SK-N-SH (cell line): Measurements from ENCODE around the gene B3GNT3.

Experiments
- GABPA ChIP-seq: IDR thresholded peaks from 2 replicates; pipeline ENCODE4 v1.4.0; 2012; ENCODE audit warnings: low read depth, mild to moderate bottlenecking
- JUND ChIP-seq: IDR thresholded peaks from 2 replicates; pipeline ENCODE4 v1.4.0; 2012
- MXI1 ChIP-seq: IDR thresholded peaks from 2 replicates; pipeline ENCODE4 v1.6.1; 2012; ENCODE audit warnings: mild to moderate bottlenecking, low read depth, low read length, improper control_type of control experiment
- NFIC ChIP-seq: IDR thresholded peaks from 2 replicates; pipeline ENCODE4 v1.4.0; 2012; ENCODE audit warnings: borderline replicate concordance
- PBX3 ChIP-seq: IDR thresholded peaks from 2 replicates; pipeline ENCODE4; 2012
- POLR2AphosphoS5 ChIP-seq: IDR thresholded peaks from 2 replicates; pipeline ENCODE4 v1.6.1; 2012; ENCODE audit warnings: low read depth, low read length
- SIN3A ChIP-seq: IDR thresholded peaks from 2 replicates; pipeline ENCODE4 v1.6.1; 2012; ENCODE audit warnings: low read depth, mild to moderate bottlenecking, low read length, moderate library complexity, borderline replicate concordance
- TF ChIP-seq, protein P1 (sequence below): IDR thresholded peaks from 2 replicates; pipeline ENCODE4 v1.4.0; 2012; ENCODE audit warnings: low read depth
- TF ChIP-seq, protein P2 (sequence below): fragments of 200-600 bp; sonication (generic); IDR thresholded peaks from 2 replicates; pipeline ENCODE4 v1.6.1; 2017; ENCODE audit warnings: antibody characterized with exemption, mild to moderate bottlenecking, moderate library complexity
- TF ChIP-seq, protein P3 (sequence below): IDR thresholded peaks from 2 replicates; pipeline ENCODE4 v1.6.1; 2012; ENCODE audit warnings: mild to moderate bottlenecking, low read depth, low read length, moderate library complexity

- no peak for TF ChIP-seq MXI1
- TF ChIP-seq GABPA: no peak
- TF ChIP-seq, protein P1, sequence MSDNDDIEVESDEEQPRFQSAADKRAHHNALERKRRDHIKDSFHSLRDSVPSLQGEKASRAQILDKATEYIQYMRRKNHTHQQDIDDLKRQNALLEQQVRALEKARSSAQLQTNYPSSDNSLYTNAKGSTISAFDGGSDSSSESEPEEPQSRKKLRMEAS: no peak
- TF ChIP-seq NFIC: no peak
- no peak for TF ChIP-seq POLR2AphosphoS5
- TF ChIP-seq, protein P2, sequence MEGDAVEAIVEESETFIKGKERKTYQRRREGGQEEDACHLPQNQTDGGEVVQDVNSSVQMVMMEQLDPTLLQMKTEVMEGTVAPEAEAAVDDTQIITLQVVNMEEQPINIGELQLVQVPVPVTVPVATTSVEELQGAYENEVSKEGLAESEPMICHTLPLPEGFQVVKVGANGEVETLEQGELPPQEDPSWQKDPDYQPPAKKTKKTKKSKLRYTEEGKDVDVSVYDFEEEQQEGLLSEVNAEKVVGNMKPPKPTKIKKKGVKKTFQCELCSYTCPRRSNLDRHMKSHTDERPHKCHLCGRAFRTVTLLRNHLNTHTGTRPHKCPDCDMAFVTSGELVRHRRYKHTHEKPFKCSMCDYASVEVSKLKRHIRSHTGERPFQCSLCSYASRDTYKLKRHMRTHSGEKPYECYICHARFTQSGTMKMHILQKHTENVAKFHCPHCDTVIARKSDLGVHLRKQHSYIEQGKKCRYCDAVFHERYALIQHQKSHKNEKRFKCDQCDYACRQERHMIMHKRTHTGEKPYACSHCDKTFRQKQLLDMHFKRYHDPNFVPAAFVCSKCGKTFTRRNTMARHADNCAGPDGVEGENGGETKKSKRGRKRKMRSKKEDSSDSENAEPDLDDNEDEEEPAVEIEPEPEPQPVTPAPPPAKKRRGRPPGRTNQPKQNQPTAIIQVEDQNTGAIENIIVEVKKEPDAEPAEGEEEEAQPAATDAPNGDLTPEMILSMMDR: no peak
- no peak for TF ChIP-seq SIN3A
- no peak for TF ChIP-seq JUND
- TF ChIP-seq, protein P3, sequence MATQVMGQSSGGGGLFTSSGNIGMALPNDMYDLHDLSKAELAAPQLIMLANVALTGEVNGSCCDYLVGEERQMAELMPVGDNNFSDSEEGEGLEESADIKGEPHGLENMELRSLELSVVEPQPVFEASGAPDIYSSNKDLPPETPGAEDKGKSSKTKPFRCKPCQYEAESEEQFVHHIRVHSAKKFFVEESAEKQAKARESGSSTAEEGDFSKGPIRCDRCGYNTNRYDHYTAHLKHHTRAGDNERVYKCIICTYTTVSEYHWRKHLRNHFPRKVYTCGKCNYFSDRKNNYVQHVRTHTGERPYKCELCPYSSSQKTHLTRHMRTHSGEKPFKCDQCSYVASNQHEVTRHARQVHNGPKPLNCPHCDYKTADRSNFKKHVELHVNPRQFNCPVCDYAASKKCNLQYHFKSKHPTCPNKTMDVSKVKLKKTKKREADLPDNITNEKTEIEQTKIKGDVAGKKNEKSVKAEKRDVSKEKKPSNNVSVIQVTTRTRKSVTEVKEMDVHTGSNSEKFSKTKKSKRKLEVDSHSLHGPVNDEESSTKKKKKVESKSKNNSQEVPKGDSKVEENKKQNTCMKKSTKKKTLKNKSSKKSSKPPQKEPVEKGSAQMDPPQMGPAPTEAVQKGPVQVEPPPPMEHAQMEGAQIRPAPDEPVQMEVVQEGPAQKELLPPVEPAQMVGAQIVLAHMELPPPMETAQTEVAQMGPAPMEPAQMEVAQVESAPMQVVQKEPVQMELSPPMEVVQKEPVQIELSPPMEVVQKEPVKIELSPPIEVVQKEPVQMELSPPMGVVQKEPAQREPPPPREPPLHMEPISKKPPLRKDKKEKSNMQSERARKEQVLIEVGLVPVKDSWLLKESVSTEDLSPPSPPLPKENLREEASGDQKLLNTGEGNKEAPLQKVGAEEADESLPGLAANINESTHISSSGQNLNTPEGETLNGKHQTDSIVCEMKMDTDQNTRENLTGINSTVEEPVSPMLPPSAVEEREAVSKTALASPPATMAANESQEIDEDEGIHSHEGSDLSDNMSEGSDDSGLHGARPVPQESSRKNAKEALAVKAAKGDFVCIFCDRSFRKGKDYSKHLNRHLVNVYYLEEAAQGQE: no peak
- no peak for TF ChIP-seq PBX3
Measured at GRCh38 chr19:17860993-17861360, 66.0 kb downstream of the B3GNT3 start.
